Loucy (cell line): ENCODE results near the gene OSBPL1A.
A peak's percentile ranks its signal among the peaks of the same experiment; 100 is the strongest.

Experiments
- H2AFZ ChIP-seq: fragments of 200-600 bp; sonication (generic); 2 replicates; pipeline ENCODE4 v1.6.0; 2016; ENCODE audit warnings: antibody characterized with exemption, mild to moderate bottlenecking, low read length, moderate library complexity
- H3F3A ChIP-seq: fragments of 200-600 bp; 2 replicates; pipeline ENCODE4 v1.6.0; 2016; ENCODE audit warnings: antibody characterized with exemption, low read depth, mild to moderate bottlenecking
- H3K27me3 ChIP-seq: fragments of 200-600 bp; sonication (generic); 2 replicates; pipeline ENCODE4 v1.6.1; 2014; ENCODE audit warnings: low read length, mild to moderate bottlenecking; ENCODE audit not compliant: insufficient read depth, poor library complexity, severe bottlenecking
- H3K36me3 ChIP-seq: fragments of 200-600 bp; sonication (generic); 2 replicates; pipeline ENCODE4 v1.6.1; 2016; ENCODE audit warnings: low read length; ENCODE audit not compliant: insufficient read depth
- H3K4me1 ChIP-seq: fragments of 200-600 bp; sonication (generic); 2 replicates; pipeline ENCODE4 v1.5.1; 2014; ENCODE audit warnings: low read length, mild to moderate bottlenecking; ENCODE audit not compliant: insufficient read depth, poor library complexity, severe bottlenecking
- H3K4me2 ChIP-seq: fragments of 200-600 bp; sonication (generic); 2 replicates; pipeline ENCODE4 v1.6.0; 2014; ENCODE audit warnings: antibody characterized with exemption, low read length, low read depth, mild to moderate bottlenecking; ENCODE audit not compliant: poor library complexity, severe bottlenecking
- H3K4me3 ChIP-seq: fragments of 200-600 bp; sonication (generic); 2 replicates; pipeline ENCODE4 v1.5.1; 2014; ENCODE audit warnings: low read length, mild to moderate bottlenecking, mixed read lengths; ENCODE audit not compliant: poor library complexity, severe bottlenecking
- H3K79me2 ChIP-seq: fragments of 200-600 bp; sonication (generic); 2 replicates; pipeline ENCODE4 v1.6.1; 2014; ENCODE audit warnings: low read length; ENCODE audit not compliant: insufficient read depth
- H3K9ac ChIP-seq: fragments of 200-600 bp; sonication (generic); 2 replicates; pipeline ENCODE4 v1.6.0; 2014; ENCODE audit warnings: mild to moderate bottlenecking, low read depth, low read length, moderate library complexity; ENCODE audit not compliant: poor library complexity, severe bottlenecking
- H3K9me2 ChIP-seq: fragments of 200-600 bp; sonication (generic); replicated peaks from 2 replicates; pipeline ENCODE4 v1.6.1; 2016; ENCODE audit warnings: low read depth, low read length, mixed read lengths
- H3K9me3 ChIP-seq: fragments of 200-600 bp; sonication (generic); 2 replicates; pipeline ENCODE4 v1.6.1; 2014; ENCODE audit warnings: mild to moderate bottlenecking, antibody characterized with exemption, low read length, low read depth; ENCODE audit not compliant: insufficient read depth
- H4K20me1 ChIP-seq: fragments of 200-600 bp; sonication (generic); 2 replicates; pipeline ENCODE4 v1.6.0; 2014; ENCODE audit warnings: antibody characterized with exemption, low read length, mild to moderate bottlenecking; ENCODE audit not compliant: insufficient read depth, poor library complexity, severe bottlenecking
- CTCF ChIP-seq: fragments of 200-600 bp; sonication (generic); conservative IDR thresholded peaks from 2 replicates; pipeline ENCODE4 v1.5.1; 2014; ENCODE audit warnings: mild to moderate bottlenecking, antibody characterized with exemption, low read length
- EZH2phosphoT487 ChIP-seq: fragments of 200-600 bp; IDR thresholded peaks from 2 replicates; pipeline ENCODE4 v1.6.1; 2018; ENCODE audit warnings: antibody characterized with exemption, mild to moderate bottlenecking, moderate library complexity, borderline replicate concordance

Gene OSBPL1A

GRCh38 chr18:24402209-24402785, 4.7 kb upstream of the OSBPL1A start:
- Histone ChIP-seq H3K4me1 (peaks cover 14% of the 10 kb centered on the region), H3K4me3 (no peak overlapping the region), H3K36me3 (no peaks in the 10 kb centered on the region), H3F3A (no peaks in the 10 kb centered on the region), H4K20me1 (no peaks in the 10 kb centered on the region), H3K27me3 (no peaks in the 10 kb centered on the region), H3K4me2 (no peak overlapping the region), H3K9me2 (no peaks in the 10 kb centered on the region), H2AFZ (no peak overlapping the region), H3K79me2 (peaks cover 3% of the 10 kb centered on the region), H3K9ac (no peak overlapping the region), H3K9me3 (no peaks in the 10 kb centered on the region)
- TF ChIP-seq EZH2phosphoT487 (no peak), CTCF (peak; percentile 72)

- H2AFZ ChIP-seq, result 0 out of 2 replicates have a peak overlapping the region, but pooled peaks have one; percentile 29
- H3K27me3 ChIP-seq, result no peaks in the 10 kb centered on the region
- H3K79me2 ChIP-seq, result peaks cover 17% of the 10 kb centered on the region
- TF ChIP-seq CTCF, result no peak
- TF ChIP-seq EZH2phosphoT487, result no peak
- no peaks in the 10 kb centered on the region for H3F3A ChIP-seq
- H3K9me2 ChIP-seq, result no peaks in the 10 kb centered on the region
- no peaks in the 10 kb centered on the region for H3K36me3 ChIP-seq
- H3K4me1 ChIP-seq, result peaks cover 14% of the 10 kb centered on the region
- H3K4me2 ChIP-seq, result peak overlapping the region; percentile 3
- H4K20me1 ChIP-seq, result no peaks in the 10 kb centered on the region
- H3K9ac ChIP-seq, result no peak overlapping the region
- no peak overlapping the region for H3K4me3 ChIP-seq
- H3K9me3 ChIP-seq, result no peaks in the 10 kb centered on the region
Measured at GRCh38 chr18:24400587-24400986, 3.0 kb upstream of the OSBPL1A start.

DNA sequence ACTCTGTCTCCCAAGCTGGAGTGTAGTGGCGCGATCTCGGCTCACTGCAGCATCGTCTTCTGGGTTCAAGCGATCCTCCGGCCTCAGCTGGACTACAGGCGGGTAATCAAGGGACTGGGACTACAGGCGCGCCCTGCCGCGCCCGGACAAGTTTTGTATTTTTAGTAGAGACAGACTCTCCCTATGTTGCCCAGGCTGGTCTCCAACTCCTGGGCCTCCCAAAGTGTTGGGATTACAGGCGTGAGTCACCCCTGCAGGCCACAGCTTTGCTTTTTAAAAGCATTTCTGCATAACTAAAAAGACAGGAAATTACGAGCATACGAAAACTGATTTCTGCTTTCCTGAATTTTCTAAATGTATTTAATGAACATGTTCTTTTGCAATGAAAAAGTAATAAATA, 916 bp upstream of the OSBPL1A start:
- Histone ChIP-seq H2AFZ (peak overlapping the region; percentile 95; the same call in 1 of the 2 replicates), H3F3A (no peaks in the 10 kb centered on the region), H3K4me2 (peak overlapping the region; percentile 79), H4K20me1 (peaks cover 13% of the 10 kb centered on the region), H3K4me3 (peak overlapping the region; percentile 86), H3K27me3 (no peaks in the 10 kb centered on the region), H3K36me3 (no peaks in the 10 kb centered on the region), H3K4me1 (peaks cover 26% of the 10 kb centered on the region), H3K79me2 (peaks cover 29% of the 10 kb centered on the region), H3K9me3 (no peaks in the 10 kb centered on the region), H3K9me2 (no peaks in the 10 kb centered on the region), H3K9ac (peak overlapping the region; percentile 86)
- no peak for TF ChIP-seq CTCF
- no peak for TF ChIP-seq EZH2phosphoT487
